ENCODE data around the gene STX3. TPM values are rescaled to one million over a fixed set of nuclear protein-coding genes. Genes with fewer than 3 reads are reported as not detected.
"Not testable (repeated sequence)": the region's sequence is repeated elsewhere in the genome, so short reads cannot be mapped to it uniquely, and the experiment has no call there.

The STX3 gene
- polyA plus RNA-seq, 3 donors = 45.1 to 81.6 (median 62.7) TPM

DNA sequence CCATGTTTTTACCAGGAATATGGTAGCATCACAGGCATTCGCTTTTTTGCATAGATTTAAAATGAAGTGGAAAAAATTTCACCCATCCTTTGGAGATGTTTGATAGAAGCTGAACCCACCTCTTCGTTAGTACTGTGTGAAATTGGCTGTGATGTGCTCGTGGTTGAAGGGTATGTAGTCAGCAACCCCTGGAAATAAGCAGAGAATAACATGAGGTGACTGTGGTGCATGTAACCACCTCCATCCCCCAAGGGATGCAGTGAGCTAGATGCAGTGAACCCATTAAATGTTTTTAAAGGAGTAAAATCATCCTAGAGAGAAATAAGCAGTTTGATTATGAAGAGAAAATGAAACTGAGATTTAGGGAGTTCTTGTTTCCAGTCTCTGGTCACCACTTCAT lies 74.2 kb downstream of the STX3 start:
- DNase-seq = no peak

DNA sequence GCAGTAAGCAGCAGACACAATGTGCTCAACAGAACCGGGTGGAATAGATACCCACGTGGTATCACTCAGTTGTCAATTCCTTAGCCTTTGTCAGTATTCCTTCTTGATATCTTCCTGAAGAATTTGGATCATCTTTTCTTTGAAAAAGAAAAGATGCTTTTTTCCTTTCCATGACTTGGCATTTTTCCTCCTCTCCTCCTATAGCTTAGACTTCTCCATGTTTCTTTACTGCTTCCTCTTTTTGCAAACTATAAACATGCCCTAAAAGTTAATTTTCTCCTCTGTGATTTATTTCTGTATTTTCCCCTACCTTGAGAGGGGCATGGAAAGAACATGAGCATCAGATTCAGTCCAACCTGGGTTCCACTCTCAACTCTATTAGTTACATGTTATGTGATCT lies 78.4 kb downstream of the STX3 start:
- DNase-seq = no peak

DNA sequence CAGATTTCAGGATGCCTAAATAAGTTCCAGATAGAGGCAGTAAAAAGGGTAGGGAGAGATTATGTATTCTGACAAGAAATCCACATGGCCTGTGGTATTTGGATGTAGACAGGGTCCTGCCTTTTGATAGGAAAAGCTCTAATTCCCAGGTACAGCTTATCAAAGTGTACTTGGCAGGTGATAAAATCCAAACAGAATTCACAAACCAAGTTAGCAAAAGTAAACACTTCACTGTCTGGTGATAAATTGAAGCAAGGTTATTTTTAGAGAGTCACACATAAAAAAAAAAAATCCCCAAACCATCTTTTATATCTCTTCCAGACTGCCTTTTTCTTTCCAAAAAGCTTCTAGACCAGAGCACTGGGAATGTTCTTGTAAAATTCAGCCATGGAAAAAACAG lies 84.4 kb downstream of the STX3 start:
- no peak for DNase-seq

DNA sequence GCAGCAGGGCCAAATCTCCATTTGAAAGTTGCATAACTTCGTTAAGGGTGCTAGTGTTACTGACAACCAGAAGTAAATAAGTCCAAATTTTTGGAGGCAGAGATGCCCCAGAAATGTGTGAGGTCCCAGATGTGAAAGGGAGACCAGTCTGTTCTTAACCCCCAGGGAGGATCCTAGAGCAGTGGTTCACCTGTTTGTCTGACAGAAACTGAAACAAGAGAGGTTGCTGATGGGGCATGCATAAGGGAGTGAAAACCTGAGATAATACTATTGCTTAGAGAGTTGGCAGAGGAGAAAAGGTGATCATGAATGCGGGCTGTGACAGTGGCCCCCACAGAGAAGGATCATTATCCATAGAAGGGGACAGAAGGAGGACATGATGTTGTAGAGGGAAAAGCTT lies 86.3 kb downstream of the STX3 start:
- no peak for DNase-seq

DNA sequence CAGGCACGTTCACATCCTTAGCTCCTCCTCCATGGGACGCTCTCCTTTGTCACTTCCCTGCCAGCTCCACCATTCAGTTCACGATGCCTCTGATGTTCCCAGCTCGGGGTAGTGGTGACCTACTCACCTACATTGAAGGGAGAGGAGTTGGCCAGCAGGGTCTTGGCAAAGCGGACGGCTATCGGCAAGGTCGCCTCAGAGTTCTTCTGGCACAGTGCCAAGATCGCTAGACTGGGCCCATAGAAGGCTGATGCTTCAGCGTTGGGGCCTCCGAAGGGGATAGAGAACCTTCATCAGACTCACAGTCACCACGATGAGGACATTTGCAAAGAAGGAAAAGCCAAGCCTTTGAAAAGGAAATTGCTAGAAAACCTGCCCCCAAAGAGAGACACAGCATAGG lies 87.1 kb downstream of the STX3 start:
- no peak for DNase-seq

DNA sequence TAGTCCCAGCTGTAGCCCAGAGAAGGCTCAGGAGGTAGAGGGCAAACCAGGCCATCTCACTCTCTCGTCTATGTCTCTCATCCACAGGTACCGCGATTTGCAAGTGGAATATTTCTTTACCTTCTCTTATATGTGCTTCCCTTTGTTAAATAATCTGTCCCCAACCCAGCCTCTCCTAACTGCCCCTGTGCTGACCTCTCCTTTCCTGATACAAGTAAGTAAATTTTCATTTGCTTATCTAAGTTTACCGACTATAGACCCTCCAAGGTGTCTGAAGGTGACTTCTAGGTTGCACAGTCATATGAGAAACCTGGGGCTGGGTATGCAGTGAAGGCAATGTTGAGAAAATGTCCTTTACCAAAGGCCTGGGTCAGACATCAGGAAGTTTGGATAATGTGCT lies 90.2 kb downstream of the STX3 start, which contains the start of gene CBLIF:
TSS of gene CBLIF (minus strand) at position 101 of the 400 bp plus-strand sequence. CDS start at position 55, 46 bp downstream.
- no peak for DNase-seq

DNA sequence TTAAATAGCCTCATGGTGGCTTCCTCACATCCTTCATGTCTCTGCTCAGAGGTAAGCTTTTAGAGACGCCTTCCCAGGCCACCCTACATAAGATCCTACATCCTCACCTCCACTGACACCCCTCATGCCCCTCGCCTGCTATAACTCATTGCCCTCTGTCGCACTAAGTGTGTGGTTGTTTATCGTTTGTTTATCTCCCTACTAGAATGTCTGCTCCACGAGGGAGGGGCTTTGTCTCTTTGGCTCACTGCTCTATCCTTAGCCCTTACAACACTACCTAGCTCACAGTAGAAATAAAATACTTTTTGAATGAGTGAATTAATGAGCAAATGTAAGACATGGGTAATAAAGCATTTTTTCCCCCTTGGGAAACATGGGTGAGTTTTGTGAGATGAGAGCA lies 91.4 kb downstream of the STX3 start:
- DNase-seq = no peak

DNA sequence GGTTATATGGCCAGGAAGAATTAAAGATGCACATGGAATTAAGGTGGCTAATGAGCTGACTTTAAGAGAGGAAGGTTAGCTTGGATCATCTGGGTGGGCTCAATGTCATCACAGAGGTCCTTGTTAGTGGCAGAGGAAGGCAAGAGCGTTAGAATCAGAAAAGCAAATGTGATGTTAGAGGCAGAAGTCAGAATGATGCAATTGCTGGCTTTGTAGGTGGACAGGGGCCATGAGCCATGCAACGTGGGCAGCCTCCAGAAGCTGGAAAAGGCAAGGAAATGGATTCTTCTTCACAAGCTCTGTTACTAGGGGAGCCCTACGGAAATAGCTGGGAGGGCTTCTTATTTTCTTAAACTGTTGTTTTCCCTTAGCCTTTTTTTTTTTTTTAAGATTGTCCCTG lies 92.5 kb downstream of the STX3 start:
- no peak for DNase-seq

DNA sequence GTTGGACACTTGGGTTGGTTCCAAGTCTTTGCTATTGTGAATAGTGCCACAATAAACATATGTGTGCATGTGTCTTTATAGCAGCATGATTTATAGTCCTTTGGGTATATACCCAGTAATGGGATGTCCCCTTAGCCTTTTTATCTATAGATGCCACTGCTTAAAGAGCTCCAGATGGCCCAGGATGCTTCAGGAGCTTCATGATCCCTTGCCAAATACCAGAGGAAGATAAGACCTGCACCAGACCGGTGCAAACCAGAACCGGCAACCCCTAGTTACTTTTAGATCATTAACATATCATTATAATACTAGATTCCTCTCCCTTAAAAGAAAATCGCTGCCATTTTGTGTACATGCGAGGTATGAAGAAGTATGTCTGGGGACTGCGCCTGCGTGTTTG lies 93.3 kb downstream of the STX3 start:
- DNase-seq = not testable (repeated sequence)

DNA sequence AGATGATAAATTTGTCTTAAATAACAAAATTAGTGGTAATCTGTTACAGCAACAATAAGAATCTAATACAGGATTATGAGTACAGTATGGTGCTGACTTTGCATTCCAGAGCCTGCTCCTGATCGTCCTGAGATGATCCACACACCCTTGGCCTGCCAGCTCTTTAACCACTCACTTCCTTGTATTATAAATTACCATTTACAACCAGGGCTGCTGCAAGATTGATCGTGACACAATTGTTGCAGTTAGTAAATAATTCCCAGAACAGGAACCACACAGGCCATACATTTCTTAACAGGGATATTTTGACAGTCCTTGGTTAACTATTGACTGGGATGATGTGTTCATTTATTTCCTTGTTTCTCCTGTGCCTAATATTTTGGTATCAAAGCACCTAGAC lies 94.0 kb downstream of the STX3 start:
- DNase-seq = peak; percentile 10

DNA sequence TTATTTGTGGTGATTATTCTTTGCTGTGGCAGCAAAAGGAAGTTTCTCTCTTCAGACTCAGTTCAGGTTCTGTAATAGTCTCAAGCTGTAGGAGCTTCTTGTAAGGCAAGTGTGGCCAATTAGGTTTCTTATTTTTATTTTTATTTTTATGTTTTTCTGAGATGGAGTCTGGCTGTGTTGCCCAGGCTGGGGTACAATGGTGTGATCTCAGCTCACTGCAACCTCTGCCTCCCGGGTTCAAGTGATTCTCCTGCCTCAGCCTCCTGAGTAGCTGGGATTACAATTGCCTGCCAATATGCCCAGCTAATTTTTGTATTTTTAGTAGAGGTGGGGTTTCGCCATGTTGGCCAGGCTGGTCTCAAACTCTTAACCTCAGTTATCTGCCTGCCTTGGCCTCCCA lies 94.4 kb downstream of the STX3 start:
- not testable (repeated sequence) for DNase-seq

DNA sequence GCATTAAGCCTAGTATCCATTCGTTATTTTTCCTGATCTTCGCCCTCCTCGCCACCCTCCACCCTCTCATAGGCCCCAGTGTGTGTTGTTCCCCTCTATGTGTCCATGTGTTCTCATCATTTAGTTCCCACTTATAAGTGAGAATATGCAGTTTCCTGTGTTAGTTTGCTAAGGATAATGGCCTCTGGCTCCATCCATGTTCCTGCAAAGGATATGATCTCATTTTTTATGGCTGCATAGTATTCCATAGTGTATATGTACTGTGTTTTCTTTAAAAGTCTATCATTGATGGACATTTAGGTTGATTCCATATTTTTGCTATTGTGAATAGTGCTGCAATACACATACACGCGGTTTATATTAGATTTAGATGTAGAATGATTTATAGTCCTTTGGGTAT lies 96.2 kb downstream of the STX3 start:
- not testable (repeated sequence) for DNase-seq

DNA sequence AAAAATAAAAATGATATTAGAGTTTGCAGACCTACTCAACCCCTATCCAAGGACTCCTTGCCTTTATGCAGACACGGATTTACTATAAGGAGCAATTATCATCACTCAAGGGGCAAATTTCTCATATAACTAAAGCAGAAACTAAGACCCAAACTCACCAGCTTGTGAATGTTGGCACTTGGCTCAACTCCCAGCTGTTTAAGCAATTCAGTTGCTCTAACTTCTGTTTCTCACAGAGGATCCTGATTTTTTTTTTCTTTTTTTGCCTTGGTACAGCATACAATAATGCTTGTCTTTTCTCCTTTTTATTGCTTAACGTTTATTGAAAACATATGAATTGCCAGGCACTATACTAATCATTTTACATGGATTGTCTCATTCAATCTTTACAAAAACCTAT lies 99.7 kb downstream of the STX3 start:
- DNase-seq = no peak

Other genes starting within 250 kb of the STX3 start
- gene OR4D9, start 243.8 kb upstream of the STX3 start, polyA plus RNA-seq (ENCODE audit: insufficient read length in 3 of 3) = under 1 TPM; 0.01 to 0.06 (median 0.04) TPM
- 10 to 100 TPM; 51.6 to 54.1 (median 52.3) TPM for gene OSBP, start 139.6 kb upstream of the STX3 start, polyA plus RNA-seq (ENCODE audit: insufficient read length in 3 of 3)
- 10 to 100 TPM; 39.9 to 51.3 (median 43.7) TPM for gene PATL1, start 86.3 kb upstream of the STX3 start, polyA plus RNA-seq (ENCODE audit: insufficient read length in 3 of 3)
- not detected for gene OR10V1, start 41.5 kb upstream of the STX3 start, polyA plus RNA-seq (ENCODE audit: insufficient read length in 3 of 3)
- gene MRPL16, start 55.4 kb downstream of the STX3 start, polyA plus RNA-seq (ENCODE audit: insufficient read length in 3 of 3) = 10 to 100 TPM; 58.6 to 67.7 (median 63.3) TPM
- gene CBLIF, start 90.1 kb downstream of the STX3 start, polyA plus RNA-seq (ENCODE audit: insufficient read length in 3 of 3) = under 1 TPM in 2 of 3 donors, not detected in 1; 0.27 to 0.35 TPM
- gene TCN1, start 111.1 kb downstream of the STX3 start, polyA plus RNA-seq (ENCODE audit: insufficient read length in 3 of 3) = under 1 TPM in 2 of 3 donors, not detected in 1; 0.16 to 0.34 TPM
- not detected for gene OOSP3, start 123.4 kb downstream of the STX3 start, polyA plus RNA-seq (ENCODE audit: insufficient read length in 3 of 3)
- not detected for gene OOSP1, start 183.1 kb downstream of the STX3 start, polyA plus RNA-seq (ENCODE audit: insufficient read length in 3 of 3)
- not detected for gene OOSP4A, start 208.7 kb downstream of the STX3 start, polyA plus RNA-seq (ENCODE audit: insufficient read length in 3 of 3)